GM18508 (cell line): ENCODE data around the gene STK32A.
A peak's percentile ranks its signal among the peaks of the same experiment; 100 is the strongest.
"Not testable (repeated sequence)": the region's sequence is repeated elsewhere in the genome, so short reads cannot be mapped to it uniquely, and the experiment has no call there.

Source experiments
- ATAC-seq: cut with Tn5 transposase; IDR thresholded peaks from one replicate; pipeline ENCODE4 v1.9.1; 2021; ENCODE audit warnings: moderate number of reproducible peaks; ENCODE audit not compliant: insufficient read depth, unreplicated experiment

Gene STK32A

DNA sequence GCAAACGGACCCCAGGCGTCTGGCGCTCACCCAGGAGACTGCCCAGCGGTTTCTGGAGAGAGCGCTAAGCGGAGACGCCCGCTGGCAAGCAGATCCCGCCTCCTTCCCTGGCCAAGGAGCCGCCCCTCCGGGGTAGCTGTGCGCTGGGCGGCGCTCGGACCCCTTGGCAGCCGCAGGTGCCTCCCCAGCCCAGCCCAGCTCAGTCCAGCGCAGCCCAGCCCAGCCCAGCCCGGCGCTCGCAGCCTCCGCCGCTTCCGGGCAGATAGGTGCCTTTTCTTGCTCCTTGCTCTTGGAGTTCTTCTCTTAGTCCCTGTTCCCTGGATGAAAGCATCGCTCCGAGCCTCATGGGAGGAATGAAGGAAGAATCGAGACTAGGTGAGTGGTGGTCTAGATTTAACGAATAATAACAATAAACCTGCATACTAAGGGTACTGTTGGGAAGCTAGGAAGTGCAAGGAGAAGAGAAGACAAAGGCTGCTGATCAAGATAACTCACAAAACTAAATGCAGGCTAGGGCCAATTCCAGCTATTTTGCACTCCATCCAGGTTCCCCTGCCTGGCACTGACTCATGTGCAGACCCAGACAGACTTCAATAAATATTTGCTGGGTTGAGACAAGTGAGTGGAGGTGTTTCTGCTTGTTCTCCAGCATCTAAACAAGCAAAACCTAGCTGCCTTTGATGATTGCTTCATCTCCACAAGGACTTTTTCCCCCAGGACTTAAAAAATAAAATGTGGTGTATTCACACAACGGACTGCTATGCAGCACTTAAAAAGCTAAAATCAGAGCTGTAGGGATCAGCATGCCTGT is at the start of gene STK32A:
Gene STK32A (plus strand): TSS at position 202 of the 811 bp plus-strand sequence. CDS start 4,609 bp downstream, outside the sequence.
- no peak for ATAC-seq

DNA sequence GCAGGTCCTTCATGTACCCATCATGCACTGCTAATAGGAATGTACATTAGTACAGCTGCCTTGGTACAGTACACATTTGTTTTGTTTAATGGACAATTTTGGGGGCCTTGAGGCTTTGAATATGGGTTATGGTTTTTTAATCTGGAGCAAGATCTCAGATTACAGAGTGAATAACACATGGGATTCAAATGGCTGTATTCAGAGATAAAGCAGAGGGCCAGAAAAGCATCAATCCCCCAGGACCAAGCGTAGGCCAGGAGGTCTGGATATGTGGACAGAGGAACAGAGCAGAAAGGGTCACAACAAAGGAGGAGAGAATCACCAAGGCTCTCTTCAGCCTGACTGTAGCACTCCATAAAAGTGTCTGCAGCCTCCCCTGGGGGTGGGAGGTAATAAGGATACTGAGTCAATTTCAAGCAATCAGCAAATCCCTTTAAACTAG is 47.7 kb upstream of the STK32A start:
- ATAC-seq, result no peak

DNA sequence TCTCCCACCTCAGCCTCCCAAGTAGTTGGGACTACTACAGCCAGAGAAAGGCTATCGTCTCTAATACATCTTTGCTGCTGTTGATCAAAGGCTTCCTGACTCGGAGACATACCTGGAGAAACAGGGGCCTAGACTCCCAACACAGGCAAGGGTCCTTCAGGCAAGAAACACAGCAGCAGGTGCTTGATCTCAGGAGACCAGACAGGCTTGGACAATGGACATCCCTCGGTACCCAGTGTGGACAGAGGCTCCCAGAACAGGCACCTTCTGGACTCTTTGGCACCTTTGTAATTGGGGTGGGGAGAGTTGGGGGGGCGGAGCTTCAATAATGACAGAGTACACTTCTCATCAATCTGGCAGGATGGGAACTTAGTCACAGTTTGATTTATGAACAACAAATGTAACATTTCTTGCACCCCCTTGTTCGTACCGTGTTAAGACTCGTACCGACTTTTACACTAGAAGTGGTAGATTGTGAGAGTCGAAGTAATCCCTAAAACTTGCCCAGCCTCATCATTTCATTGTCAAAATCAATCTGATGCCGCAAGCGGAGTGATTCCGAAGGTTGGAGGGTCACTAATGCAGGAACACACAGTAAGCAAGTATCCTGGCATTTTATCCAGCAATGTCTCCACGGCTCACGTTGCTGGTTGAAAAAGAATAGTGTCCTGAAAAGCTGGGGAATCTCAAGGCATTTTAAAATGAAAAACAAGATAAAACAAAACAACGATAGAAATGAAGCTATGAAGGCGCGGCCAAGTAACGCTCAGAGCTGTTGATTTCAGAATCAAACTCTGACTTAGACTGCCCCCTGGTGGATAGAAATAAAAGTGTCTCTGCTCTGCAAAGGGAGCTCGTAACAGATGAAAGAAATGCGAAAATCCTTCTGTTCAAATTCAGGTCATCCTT is 46.4 kb upstream of the STK32A start:
- ATAC-seq, result peak; percentile 59

GRCh38 chr5:147189109-147189424 is 45.8 kb upstream of the STK32A start:
- ATAC-seq, result no peak

DNA sequence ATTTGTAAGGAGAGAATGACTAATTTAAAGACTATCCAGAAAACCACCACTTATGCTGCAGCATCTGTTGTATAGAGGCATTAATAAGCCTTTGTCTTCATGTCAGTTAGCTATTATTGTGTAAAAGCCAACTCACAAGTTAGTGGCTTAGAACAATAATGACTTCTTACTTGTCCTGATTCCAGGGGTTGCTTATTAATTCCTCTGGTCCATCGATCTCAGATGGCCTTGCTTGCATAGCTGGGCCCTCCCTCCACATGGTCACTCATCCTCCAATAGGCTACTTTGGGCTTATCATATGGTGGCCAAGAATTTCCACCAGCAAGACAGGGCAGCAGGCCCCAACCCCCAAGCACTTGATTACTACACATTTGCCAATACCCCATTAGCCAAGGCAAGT is 44.5 kb upstream of the STK32A start:
- ATAC-seq, result no peak

GRCh38 chr5:147193123-147193522 is 41.7 kb upstream of the STK32A start:
- no peak for ATAC-seq

DNA sequence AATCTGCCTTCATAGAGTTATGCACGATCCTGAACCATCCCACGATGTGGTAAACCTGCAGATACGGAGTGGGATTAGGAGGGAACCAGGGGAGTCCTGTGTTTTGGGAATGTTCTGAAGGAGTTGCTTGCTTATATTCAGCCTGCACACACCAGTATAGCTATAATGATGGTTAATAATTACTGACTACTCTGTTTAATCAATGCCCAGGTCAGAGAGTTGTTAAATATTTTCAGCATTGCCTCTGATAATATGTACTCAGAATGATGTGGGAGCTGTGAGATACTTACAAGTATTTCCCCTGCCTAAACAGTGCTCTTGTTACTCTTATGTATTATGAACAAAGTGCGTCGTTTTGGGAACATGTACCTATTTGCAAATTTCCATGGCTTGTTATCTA is 34.8 kb upstream of the STK32A start:
- no peak for ATAC-seq

DNA sequence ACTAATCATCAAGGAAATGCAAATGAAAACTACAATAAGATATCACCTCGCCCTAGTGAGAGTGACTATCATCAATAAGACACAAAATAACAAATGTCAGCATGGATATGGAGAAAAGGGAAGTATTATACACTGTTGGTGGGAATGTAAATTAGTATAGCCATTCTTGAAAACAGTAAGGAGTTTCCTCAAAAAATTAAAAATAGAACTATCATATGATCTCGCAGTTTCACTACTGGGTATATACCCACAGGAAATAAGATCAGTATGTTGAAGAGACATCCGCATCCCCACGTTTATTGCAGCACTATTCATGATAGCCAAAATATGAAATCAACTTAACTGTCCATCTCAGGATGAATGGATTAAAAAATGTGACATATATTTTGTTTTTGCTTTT is 31.6 kb upstream of the STK32A start:
- ATAC-seq, result no peak

- ATAC-seq, result no peak
Observed at GRCh38 chr5:147204576-147204975, 30.2 kb upstream of the STK32A start.

GRCh38 chr5:147208134-147208533 is 26.7 kb upstream of the STK32A start:
- ATAC-seq, result no peak

- ATAC-seq, result no peak
Observed at GRCh38 chr5:147216552-147217154, 18.2 kb upstream of the STK32A start.

GRCh38 chr5:147223343-147223742 is 11.5 kb upstream of the STK32A start:
- ATAC-seq, result no peak

DNA sequence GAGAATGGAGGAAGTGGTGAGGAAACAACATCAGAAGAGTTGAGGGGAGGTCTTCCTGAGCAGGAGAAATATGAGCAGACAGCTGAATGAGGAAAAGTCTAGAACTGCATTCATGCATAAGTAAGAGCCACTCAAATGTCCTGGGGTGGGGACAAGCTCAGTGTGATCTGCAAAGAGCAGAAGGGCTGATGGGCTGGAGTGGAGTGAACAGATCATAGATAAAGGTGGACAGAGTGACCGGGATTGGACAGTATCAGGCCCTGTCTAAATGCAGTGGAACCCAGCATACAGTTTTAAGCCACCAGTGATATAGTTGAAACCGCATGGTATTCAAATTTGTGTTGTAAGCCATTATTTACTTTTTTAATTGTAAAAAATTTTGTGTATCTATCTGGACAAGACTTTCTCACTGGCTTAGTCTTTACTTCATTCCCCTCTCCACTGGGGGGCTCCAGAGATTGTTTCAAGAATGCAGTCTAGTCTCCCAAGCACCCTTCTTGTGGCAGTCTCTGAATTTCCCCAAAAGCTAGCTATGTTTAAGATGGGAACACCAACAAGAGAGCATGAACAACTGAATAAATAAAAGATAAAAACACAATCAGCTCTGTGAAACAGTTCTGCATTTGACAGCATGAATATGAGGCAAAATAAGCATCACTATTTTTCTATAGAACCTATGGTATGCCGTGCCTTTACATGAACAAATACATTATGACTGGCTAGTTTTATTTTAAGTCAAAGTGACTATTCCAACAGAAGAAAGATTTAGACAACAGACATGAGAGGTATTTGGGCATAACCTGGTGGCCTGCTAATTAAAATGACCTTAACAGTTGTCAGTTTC is 10.7 kb upstream of the STK32A start:
- peak; percentile 53 for ATAC-seq

- ATAC-seq, result no peak
Observed at GRCh38 chr5:147225938-147226337, 8.9 kb upstream of the STK32A start.

GRCh38 chr5:147226512-147226911 is 8.3 kb upstream of the STK32A start:
- ATAC-seq, result no peak

GRCh38 chr5:147234239-147234824 is 494 bp upstream of the STK32A start:
- no peak for ATAC-seq

GRCh38 chr5:147240266-147240985 is 5.6 kb downstream of the STK32A start:
- ATAC-seq, result no peak

DNA sequence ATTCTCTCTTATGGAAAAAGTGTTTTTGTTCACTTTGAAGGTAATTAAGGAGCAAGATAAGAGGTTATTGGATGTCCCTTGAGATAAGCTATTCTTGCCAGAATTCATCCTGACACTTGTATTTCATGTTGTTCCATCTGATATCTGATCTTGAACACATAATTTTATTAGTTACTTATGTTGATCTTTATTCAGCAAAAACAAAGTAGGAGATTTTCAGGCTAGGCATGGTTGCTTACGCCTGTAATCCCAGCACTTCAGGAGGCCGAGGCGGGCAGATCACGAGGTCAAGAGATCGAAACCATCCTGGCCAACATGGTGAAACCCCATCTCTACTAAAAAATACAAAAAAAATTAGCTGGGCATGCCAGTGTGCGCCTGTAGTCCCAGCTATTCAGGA is 8.4 kb downstream of the STK32A start:
- not testable (repeated sequence) for ATAC-seq
